IPS-15b (cell line): Measurements from ENCODE around the gene TMEM100.

Experiments used
- H3K27me3 ChIP-seq: one replicate; pipeline ENCODE4 v1.6.1; 2013; ENCODE audit warnings: low read length; ENCODE audit not compliant: control insufficient read depth, insufficient read depth
- H3K36me3 ChIP-seq: one replicate; pipeline ENCODE4 v1.6.1; 2013; ENCODE audit warnings: low read length; ENCODE audit not compliant: control insufficient read depth, insufficient read depth
- H3K4me1 ChIP-seq: one replicate; pipeline ENCODE4 v1.6.1; 2013; ENCODE audit warnings: mild to moderate bottlenecking, low read length; ENCODE audit not compliant: control insufficient read depth, insufficient read depth
- H3K4me3 ChIP-seq: one replicate; pipeline ENCODE4 v1.5.1; 2013; ENCODE audit warnings: low read depth, low read length
- H3K9ac ChIP-seq: one replicate; pipeline ENCODE4 v1.6.1; 2013; ENCODE audit warnings: low read depth, mild to moderate bottlenecking, low read length
- H3K9me3 ChIP-seq: one replicate; pipeline ENCODE4 v1.6.1; 2013; ENCODE audit warnings: mild to moderate bottlenecking, low read length; ENCODE audit not compliant: control insufficient read depth, insufficient read depth

Gene TMEM100

GRCh38 chr17:55691666-55692065 is 31.0 kb downstream of the TMEM100 start:
- Histone ChIP-seq H3K9ac (no peak overlapping the region), H3K4me1 (no peaks in the 10 kb centered on the region), H3K27me3 (no peaks in the 10 kb centered on the region), H3K36me3 (no peaks in the 10 kb centered on the region), H3K9me3 (peaks cover 12% of the 10 kb centered on the region), H3K4me3 (no peak overlapping the region)

- H3K36me3 ChIP-seq = no peaks in the 10 kb centered on the region
- H3K4me3 ChIP-seq = no peak overlapping the region
- no peak overlapping the region for H3K9ac ChIP-seq
- H3K27me3 ChIP-seq = no peaks in the 10 kb centered on the region
- no peaks in the 10 kb centered on the region for H3K4me1 ChIP-seq
- peaks cover 12% of the 10 kb centered on the region for H3K9me3 ChIP-seq
Observed at GRCh38 chr17:55690105-55690508, 32.6 kb downstream of the TMEM100 start.

- H3K27me3 ChIP-seq = no peaks in the 10 kb centered on the region
- H3K9ac ChIP-seq = no peak overlapping the region
- H3K4me3 ChIP-seq = no peak overlapping the region
- H3K36me3 ChIP-seq = no peaks in the 10 kb centered on the region
- H3K9me3 ChIP-seq = peaks cover 12% of the 10 kb centered on the region
- H3K4me1 ChIP-seq = no peaks in the 10 kb centered on the region
Observed at GRCh38 chr17:55689672-55690071, 33.0 kb downstream of the TMEM100 start.

DNA sequence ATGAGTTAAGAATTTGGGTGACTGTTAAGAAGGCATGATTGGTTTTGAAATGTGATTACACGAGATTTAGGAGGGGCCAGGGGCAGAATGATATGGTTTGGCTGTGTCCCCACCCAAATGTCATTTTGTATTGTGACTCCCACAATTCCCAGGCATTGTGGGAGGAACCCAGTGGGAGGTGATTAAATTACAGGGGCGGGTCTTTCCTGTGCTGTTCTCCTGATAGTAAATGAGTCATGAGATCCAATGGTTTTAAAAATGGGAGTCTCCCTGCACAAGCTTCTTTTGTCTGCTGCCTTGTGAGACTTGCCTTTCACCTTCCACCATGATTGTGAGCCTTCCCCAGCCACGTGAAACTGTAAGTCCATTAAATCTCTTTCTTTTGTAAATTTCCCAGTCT is 34.6 kb downstream of the TMEM100 start:
- peaks cover 12% of the 10 kb centered on the region for H3K9me3 ChIP-seq
- H3K4me3 ChIP-seq = no peak overlapping the region
- H3K36me3 ChIP-seq = no peaks in the 10 kb centered on the region
- no peaks in the 10 kb centered on the region for H3K4me1 ChIP-seq
- no peak overlapping the region for H3K9ac ChIP-seq
- H3K27me3 ChIP-seq = no peaks in the 10 kb centered on the region

DNA sequence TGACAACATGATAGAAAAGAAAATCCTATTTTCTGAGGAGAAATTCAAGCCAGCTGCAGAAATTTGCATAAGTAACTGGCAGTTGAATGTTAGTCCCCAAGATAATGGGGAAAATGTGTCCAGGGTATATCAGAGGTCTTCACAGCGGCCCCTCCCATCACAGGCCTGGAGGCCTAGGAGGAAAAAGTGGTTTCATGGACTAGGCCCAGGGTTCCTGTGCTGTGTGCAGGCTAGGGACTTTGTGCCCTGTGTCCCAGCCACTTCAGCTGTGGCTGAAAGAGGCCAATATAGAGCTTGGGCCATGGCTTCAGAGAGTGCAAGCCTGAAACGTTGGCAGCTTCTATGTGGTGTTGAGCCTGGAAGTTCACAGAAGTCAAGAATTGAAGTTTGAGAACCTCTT is 35.6 kb downstream of the TMEM100 start:
- Histone ChIP-seq H3K27me3 (no peaks in the 10 kb centered on the region), H3K36me3 (no peaks in the 10 kb centered on the region), H3K4me1 (no peaks in the 10 kb centered on the region), H3K4me3 (no peak overlapping the region), H3K9ac (no peak overlapping the region), H3K9me3 (peaks cover 12% of the 10 kb centered on the region)

DNA sequence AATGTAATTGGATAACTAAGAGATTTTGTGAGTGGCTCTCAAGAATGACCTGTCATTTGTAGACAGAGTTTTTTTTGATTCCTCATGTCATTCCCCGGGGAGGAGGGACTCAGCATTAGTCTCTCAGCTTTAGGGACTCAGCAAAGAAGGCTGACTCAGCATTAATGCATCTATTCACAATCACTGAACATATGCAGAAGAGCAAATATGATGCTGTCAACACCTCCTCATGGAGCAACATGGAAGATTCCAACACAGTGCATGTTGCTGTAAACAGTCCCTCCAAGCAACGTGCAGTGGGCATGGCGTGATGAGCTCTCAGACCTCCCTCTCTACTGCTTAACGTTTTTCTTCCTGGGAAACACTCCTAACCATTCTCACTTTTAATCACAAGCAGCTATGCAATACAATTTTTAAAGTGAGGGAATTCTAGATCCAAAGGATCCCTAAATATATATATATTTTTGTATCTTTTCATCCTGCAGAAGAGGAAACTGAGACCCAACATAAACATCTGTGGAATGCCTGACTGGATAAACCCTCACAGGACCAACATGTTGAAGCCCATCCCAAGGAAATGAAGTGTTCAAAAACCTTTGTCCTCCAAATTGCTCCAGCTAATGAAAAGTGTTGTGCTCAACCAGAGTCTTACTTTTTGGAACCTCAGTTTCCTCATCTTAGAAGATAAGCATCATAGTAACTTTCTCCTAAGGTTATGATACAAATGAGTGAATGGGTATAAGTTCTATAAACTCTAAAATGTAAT is 38.9 kb downstream of the TMEM100 start:
- Histone ChIP-seq H3K9me3 (peaks cover 12% of the 10 kb centered on the region), H3K36me3 (no peaks in the 10 kb centered on the region), H3K9ac (no peak overlapping the region), H3K4me3 (no peak overlapping the region), H3K27me3 (no peaks in the 10 kb centered on the region), H3K4me1 (no peaks in the 10 kb centered on the region)

GRCh38 chr17:55681342-55681700 is 41.3 kb downstream of the TMEM100 start:
- no peaks in the 10 kb centered on the region for H3K36me3 ChIP-seq
- no peaks in the 10 kb centered on the region for H3K4me1 ChIP-seq
- H3K9ac ChIP-seq = no peak overlapping the region
- no peak overlapping the region for H3K4me3 ChIP-seq
- no peaks in the 10 kb centered on the region for H3K9me3 ChIP-seq
- no peaks in the 10 kb centered on the region for H3K27me3 ChIP-seq

GRCh38 chr17:55680686-55681341 is 41.9 kb downstream of the TMEM100 start:
- no peaks in the 10 kb centered on the region for H3K36me3 ChIP-seq
- H3K27me3 ChIP-seq = no peaks in the 10 kb centered on the region
- no peak overlapping the region for H3K4me3 ChIP-seq
- no peak overlapping the region for H3K9ac ChIP-seq
- H3K4me1 ChIP-seq = no peaks in the 10 kb centered on the region
- no peaks in the 10 kb centered on the region for H3K9me3 ChIP-seq

DNA sequence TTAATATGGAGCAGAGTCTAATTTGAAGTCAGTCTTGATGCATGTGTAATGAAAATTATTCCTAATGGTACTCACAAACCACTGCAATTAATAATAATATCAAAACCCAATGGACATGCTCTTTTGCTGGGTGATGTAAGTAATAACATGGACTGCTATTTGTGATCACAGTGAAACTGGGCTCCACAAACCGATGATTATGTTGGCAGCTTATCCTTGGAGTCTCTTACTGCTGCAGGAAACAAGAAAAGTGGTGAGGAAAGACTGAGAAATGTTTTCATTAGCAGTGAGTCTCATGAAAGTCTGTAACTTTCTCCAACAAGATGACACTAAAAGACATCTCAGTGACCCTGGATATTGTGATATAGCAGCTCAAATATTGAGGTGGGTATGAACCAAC is 45.2 kb downstream of the TMEM100 start:
- no peaks in the 10 kb centered on the region for H3K27me3 ChIP-seq
- no peaks in the 10 kb centered on the region for H3K36me3 ChIP-seq

DNA sequence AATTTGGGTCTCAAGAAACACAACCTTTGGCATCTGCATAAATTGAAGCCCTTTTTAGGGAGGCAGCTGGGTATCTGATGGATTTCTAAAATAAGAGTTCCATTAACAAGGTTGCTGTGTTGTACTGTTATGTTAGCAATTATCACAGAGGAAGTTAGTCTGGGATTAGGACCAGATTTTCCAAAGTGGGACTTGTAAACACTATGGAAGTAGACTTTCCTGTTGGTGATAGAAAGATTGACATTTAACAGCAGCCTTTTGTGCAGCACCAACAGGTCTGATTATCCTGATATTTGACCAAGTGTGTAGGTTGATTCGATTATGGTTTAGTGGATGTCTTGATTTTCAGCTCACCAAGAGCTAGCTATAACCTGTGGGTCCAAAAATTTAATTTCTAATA is 46.4 kb downstream of the TMEM100 start:
- Histone ChIP-seq H3K4me1 (no peaks in the 10 kb centered on the region), H3K9ac (no peak overlapping the region), H3K36me3 (no peaks in the 10 kb centered on the region), H3K4me3 (no peak overlapping the region), H3K9me3 (no peaks in the 10 kb centered on the region), H3K27me3 (no peaks in the 10 kb centered on the region)

More for the DNA sequence above, 45.2 kb downstream of the TMEM100 start:
- no peaks in the 10 kb centered on the region for H3K4me1 ChIP-seq
- H3K4me3 ChIP-seq = no peak overlapping the region
- no peak overlapping the region for H3K9ac ChIP-seq
- no peaks in the 10 kb centered on the region for H3K9me3 ChIP-seq

- Histone ChIP-seq H3K27me3 (no peaks in the 10 kb centered on the region), H3K9me3 (no peaks in the 10 kb centered on the region), H3K4me3 (no peak overlapping the region), H3K4me1 (no peaks in the 10 kb centered on the region), H3K36me3 (no peaks in the 10 kb centered on the region), H3K9ac (no peak overlapping the region)
Observed at GRCh38 chr17:55673743-55674506, 48.7 kb downstream of the TMEM100 start.
